ENCODE measurements around the gene DPP6.

The DPP6 gene

GRCh38 chr7:154744256-154744860 is 692.2 kb downstream of the DPP6 start:
- no peak for DNase-seq

GRCh38 chr7:154744861-154745258 is 692.7 kb downstream of the DPP6 start:
- DNase-seq: no peak

- DNase-seq: no peak
Observed at GRCh38 chr7:154746571-154747360, 694.6 kb downstream of the DPP6 start.

GRCh38 chr7:154748089-154748786 is 696.0 kb downstream of the DPP6 start:
- DNase-seq: no peak

GRCh38 chr7:154750353-154750801 is 698.2 kb downstream of the DPP6 start:
- DNase-seq: no peak

GRCh38 chr7:154753226-154753625 is 701.0 kb downstream of the DPP6 start:
- no peak for DNase-seq

GRCh38 chr7:154757756-154758155 is 705.6 kb downstream of the DPP6 start:
- no peak for DNase-seq

- DNase-seq: no peak
Observed at GRCh38 chr7:154759989-154760388, 707.8 kb downstream of the DPP6 start.

GRCh38 chr7:154765118-154765517 is 712.9 kb downstream of the DPP6 start:
- DNase-seq: no peak

GRCh38 chr7:154767142-154767541 is 714.9 kb downstream of the DPP6 start:
- no peak for DNase-seq

- DNase-seq: no peak
Observed at GRCh38 chr7:154767821-154768415, 715.7 kb downstream of the DPP6 start.

GRCh38 chr7:154769001-154769400 is 716.8 kb downstream of the DPP6 start:
- DNase-seq: no peak

GRCh38 chr7:154769527-154769926 is 717.3 kb downstream of the DPP6 start:
- no peak for DNase-seq

GRCh38 chr7:154770361-154770760 is 718.2 kb downstream of the DPP6 start:
- no peak for DNase-seq

- no peak for DNase-seq
Observed at GRCh38 chr7:154770962-154771361, 718.8 kb downstream of the DPP6 start.

GRCh38 chr7:154774303-154774969 is 722.2 kb downstream of the DPP6 start:
- DNase-seq: no peak

- DNase-seq: no peak
Observed at GRCh38 chr7:154775681-154776080, 723.5 kb downstream of the DPP6 start.

- DNase-seq: no peak
Observed at GRCh38 chr7:154776350-154776749, 724.2 kb downstream of the DPP6 start.

GRCh38 chr7:154777023-154777422 is 724.8 kb downstream of the DPP6 start:
- no peak for DNase-seq

GRCh38 chr7:154777489-154777888 is 725.3 kb downstream of the DPP6 start:
- no peak for DNase-seq

GRCh38 chr7:154777908-154778307 is 725.7 kb downstream of the DPP6 start:
- DNase-seq: no peak

- DNase-seq: no peak
Observed at GRCh38 chr7:154781369-154782303, 729.4 kb downstream of the DPP6 start.
